ENCODE measurements around the gene NANOS3. TPM values are rescaled to one million over a fixed set of nuclear protein-coding genes. Genes with fewer than 3 reads are reported as not detected.
A peak's percentile ranks its signal among the peaks of the same experiment; 100 is the strongest.

The NANOS3 gene
- total and polyA plus RNA-seq, 2 of the 13 experiments (the other 11 are each of a cell fraction or from before 2014, with no cell fraction given) = 0.21 TPM; not detected in 1

DNA sequence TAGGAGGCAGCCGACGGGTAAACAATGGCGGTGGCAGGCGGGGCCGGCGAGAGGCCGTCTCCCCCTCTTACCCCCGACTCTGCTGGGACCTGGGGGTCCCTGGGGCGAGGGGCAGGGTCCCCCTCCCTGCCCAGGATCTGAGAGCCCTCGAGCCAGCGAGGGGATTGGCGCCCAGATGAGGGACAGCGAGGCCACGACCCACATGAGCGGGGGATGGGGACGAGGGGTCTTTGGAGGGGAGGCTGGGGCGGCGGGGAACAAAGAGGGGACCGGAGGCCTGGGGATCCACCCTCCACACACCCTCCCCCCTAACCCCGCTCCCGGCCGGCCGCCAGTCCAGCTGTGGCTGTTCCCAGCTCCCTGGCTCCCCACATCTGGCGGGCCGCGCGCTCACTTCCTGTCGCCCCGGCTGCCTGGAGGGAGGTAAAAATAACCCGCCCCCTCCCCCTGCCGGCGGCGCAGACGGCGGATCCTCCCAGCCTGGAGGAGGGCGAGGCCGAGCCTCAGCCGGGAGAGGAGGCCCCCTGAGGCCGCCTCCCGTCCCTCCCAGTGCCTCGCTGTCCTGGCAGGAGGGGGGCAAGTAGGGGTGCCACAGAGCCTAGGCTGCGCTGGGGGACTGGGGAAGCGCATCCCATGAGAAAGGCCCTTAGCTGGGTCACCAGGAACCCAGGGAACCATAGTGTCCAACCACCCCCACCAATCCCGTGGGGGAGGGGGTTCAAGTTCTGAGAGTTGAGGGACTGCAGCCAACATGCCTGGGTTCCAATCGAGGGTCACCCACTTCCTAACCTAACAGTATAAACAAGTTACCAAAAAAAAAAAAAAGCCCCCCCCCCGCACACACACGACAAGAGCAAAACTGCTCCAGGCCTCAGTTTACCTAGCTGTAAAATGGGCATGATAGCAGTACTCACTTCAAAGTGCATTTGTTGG, 29.3 kb upstream of the NANOS3 start (continued):
- TF ChIP-seq SP5 (CRISPR knock-in tag; IDR thresholded peaks at IDR 0.05; ENCODE audit: borderline replicate concordance, low read depth) (peak; percentile 35; the same call in 1 of the 2 replicates), ZNF781 (CRISPR knock-in tag; IDR thresholded peaks at IDR 0.05; ENCODE audit: borderline replicate concordance, not compliant biosample characterization) (no peak), ADNP (CRISPR knock-in tag; IDR thresholded peaks at IDR 0.05) (0 out of 2 replicates have a peak, but pooled peaks have one; percentile 25), ZZZ3 (CRISPR knock-in tag; IDR thresholded peaks at IDR 0.05; ENCODE audit: borderline replicate concordance) (no peak), ZNF678 (CRISPR knock-in tag; IDR thresholded peaks at IDR 0.05) (no peak), ZNF850 (CRISPR knock-in tag; conservative IDR thresholded peaks at IDR 0.05) (no peak; the same call in 1 of the 2 replicates), ZNF724P (CRISPR knock-in tag; IDR thresholded peaks at IDR 0.05; ENCODE audit: borderline replicate concordance) (no peak), ZNF629 (CRISPR knock-in tag; conservative IDR thresholded peaks at IDR 0.05) (peak; percentile 97), ZFP36L1 (CRISPR knock-in tag; IDR thresholded peaks at IDR 0.05) (no peak), ZNF430 (CRISPR knock-in tag; IDR thresholded peaks at IDR 0.05) (no peak), DNMT1 (CRISPR knock-in tag; IDR thresholded peaks at IDR 0.05) (no peak), ZNF605 (CRISPR knock-in tag; IDR thresholded peaks at IDR 0.05) (0 out of 2 replicates have a peak, but pooled peaks have one; percentile 15), ZNF746 (CRISPR knock-in tag; IDR thresholded peaks at IDR 0.05) (peak; percentile 77), RBM39 (IDR thresholded peaks at IDR 0.05; ENCODE audit: low read depth, low read length, poor library complexity, severe bottlenecking) (peak; percentile 51), ZNF572 (CRISPR knock-in tag; IDR thresholded peaks at IDR 0.05) (no peak), HNRNPK (IDR thresholded peaks at IDR 0.05; ENCODE audit: low read depth, low read length, poor library complexity, severe bottlenecking) (peak; percentile 96), ZNF589 (CRISPR knock-in tag; conservative IDR thresholded peaks at IDR 0.05) (no peak), KLF11 (CRISPR knock-in tag; IDR thresholded peaks at IDR 0.05) (no peak)
- TF ChIP-seq, protein P1, sequence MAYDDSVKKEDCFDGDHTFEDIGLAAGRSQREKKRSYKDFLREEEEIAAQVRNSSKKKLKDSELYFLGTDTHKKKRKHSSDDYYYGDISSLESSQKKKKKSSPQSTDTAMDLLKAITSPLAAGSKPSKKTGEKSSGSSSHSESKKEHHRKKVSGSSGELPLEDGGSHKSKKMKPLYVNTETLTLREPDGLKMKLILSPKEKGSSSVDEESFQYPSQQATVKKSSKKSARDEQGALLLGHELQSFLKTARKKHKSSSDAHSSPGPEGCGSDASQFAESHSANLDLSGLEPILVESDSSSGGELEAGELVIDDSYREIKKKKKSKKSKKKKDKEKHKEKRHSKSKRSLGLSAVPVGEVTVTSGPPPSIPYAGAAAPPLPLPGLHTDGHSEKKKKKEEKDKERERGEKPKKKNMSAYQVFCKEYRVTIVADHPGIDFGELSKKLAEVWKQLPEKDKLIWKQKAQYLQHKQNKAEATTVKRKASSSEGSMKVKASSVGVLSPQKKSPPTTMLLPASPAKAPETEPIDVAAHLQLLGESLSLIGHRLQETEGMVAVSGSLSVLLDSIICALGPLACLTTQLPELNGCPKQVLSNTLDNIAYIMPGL (CRISPR knock-in tag; IDR thresholded peaks at IDR 0.05; ENCODE audit: borderline replicate concordance in 1 of 2, low read depth in 1 of 2) = peak; percentile 29 to 61; a peak in 3 of 4 replicates
- TF ChIP-seq, protein P2, sequence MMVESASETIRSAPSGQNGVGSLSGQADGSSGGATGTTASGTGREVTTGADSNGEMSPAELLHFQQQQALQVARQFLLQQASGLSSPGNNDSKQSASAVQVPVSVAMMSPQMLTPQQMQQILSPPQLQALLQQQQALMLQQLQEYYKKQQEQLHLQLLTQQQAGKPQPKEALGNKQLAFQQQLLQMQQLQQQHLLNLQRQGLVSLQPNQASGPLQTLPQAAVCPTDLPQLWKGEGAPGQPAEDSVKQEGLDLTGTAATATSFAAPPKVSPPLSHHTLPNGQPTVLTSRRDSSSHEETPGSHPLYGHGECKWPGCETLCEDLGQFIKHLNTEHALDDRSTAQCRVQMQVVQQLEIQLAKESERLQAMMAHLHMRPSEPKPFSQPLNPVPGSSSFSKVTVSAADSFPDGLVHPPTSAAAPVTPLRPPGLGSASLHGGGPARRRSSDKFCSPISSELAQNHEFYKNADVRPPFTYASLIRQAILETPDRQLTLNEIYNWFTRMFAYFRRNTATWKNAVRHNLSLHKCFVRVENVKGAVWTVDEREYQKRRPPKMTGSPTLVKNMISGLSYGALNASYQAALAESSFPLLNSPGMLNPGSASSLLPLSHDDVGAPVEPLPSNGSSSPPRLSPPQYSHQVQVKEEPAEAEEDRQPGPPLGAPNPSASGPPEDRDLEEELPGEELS (CRISPR knock-in tag; IDR thresholded peaks at IDR 0.05) = peak; percentile 29; the same call in 1 of the 2 replicates
- TF ChIP-seq, protein P3, sequence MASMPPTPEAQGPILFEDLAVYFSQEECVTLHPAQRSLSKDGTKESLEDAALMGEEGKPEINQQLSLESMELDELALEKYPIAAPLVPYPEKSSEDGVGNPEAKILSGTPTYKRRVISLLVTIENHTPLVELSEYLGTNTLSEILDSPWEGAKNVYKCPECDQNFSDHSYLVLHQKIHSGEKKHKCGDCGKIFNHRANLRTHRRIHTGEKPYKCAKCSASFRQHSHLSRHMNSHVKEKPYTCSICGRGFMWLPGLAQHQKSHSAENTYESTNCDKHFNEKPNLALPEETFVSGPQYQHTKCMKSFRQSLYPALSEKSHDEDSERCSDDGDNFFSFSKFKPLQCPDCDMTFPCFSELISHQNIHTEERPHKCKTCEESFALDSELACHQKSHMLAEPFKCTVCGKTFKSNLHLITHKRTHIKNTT (CRISPR knock-in tag; IDR thresholded peaks at IDR 0.05) = no peak
- TF ChIP-seq, protein P4, sequence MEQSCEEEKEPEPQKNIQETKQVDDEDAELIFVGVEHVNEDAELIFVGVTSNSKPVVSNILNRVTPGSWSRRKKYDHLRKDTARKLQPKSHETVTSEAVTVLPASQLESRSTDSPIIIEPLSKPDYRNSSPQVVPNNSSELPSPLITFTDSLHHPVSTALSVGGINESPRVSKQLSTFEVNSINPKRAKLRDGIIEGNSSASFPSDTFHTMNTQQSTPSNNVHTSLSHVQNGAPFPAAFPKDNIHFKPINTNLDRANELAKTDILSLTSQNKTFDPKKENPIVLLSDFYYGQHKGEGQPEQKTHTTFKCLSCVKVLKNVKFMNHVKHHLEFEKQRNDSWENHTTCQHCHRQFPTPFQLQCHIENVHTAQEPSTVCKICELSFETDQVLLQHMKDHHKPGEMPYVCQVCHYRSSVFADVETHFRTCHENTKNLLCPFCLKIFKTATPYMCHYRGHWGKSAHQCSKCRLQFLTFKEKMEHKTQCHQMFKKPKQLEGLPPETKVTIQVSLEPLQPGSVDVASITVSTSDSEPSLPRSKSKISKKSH (CRISPR knock-in tag; IDR thresholded peaks at IDR 0.05; ENCODE audit: borderline replicate concordance) = no peak

All from HepG2 (cell line).